K562 (cell line): ENCODE data around the gene SLC17A2. TPM values are rescaled to one million over a fixed set of nuclear protein-coding genes. Genes with fewer than 3 reads are reported as not detected.

Source experiments
- ARID3B ChIP-seq: fragments of 250-450 bp; sonication (Bioruptor Pico); IDR thresholded peaks from 2 replicates; pipeline ENCODE4 v1.4.0; 2020; ENCODE audit warnings: borderline replicate concordance
- MCM5 ChIP-seq: fragments of 450-650 bp; IDR thresholded peaks from 2 replicates; pipeline ENCODE4 v1.6.1; 2016; ENCODE audit warnings: low read depth
- MNT ChIP-seq, 2 experiments: fragments of 450-650 bp; conservative IDR thresholded peaks; 2 replicates each; pipeline ENCODE4 v1.6.1; 2017; ENCODE audit warnings: mild to moderate bottlenecking in 2 of 2, moderate library complexity in 2 of 2
- MXD1 ChIP-seq: fragments of 250-450 bp; sonication (Bioruptor Pico); IDR thresholded peaks from 2 replicates; pipeline ENCODE4 v1.8.0; 2021; ENCODE audit warnings: borderline replicate concordance, mild to moderate bottlenecking, moderate library complexity; ENCODE audit not compliant: poor library complexity, severe bottlenecking
- NCOA1 ChIP-seq: fragments of 450-650 bp; IDR thresholded peaks from 2 replicates; pipeline ENCODE4 v1.6.1; 2016; ENCODE audit warnings: low read depth
- NRF1 ChIP-seq, 2 experiments: fragments of 450-650 bp; IDR thresholded peaks in 1 of 2; conservative IDR thresholded peaks in 1 of 2; 2 replicates each; pipeline ENCODE4 v1.6.1; 2014; ENCODE audit warnings: mild to moderate bottlenecking in 2 of 2
- PTTG1 ChIP-seq: fragments of 450-650 bp; IDR thresholded peaks from 2 replicates; pipeline ENCODE4 v1.6.1; 2016; ENCODE audit warnings: low read depth, mild to moderate bottlenecking, missing genetic modification characterization, missing compliant biosample characterization
- SMAD4 ChIP-seq: fragments of 250-450 bp; sonication (Bioruptor Pico); conservative IDR thresholded peaks from 2 replicates; pipeline ENCODE4 v1.8.0; 2021; ENCODE audit warnings: inconsistent platforms, mild to moderate bottlenecking, moderate library complexity
- SMARCA4 ChIP-seq: fragments of 450-650 bp; IDR thresholded peaks from 2 replicates; pipeline ENCODE4 v1.6.1; 2016
- SNRNP70 ChIP-seq: fragments of 200-400 bp; formaldehyde crosslinking; optimal IDR thresholded peaks from 2 replicates; pipeline ENCODE3; 2017; ENCODE audit warnings: low read depth, low read length
- XRCC5 ChIP-seq: fragments of 200-400 bp; formaldehyde crosslinking; IDR thresholded peaks from 2 replicates; pipeline ENCODE4 v1.6.1; 2017; ENCODE audit warnings: low read depth, mild to moderate bottlenecking, low read length
- ZNF134 ChIP-seq: fragments of 250-450 bp; sonication (Bioruptor Pico); conservative IDR thresholded peaks from 2 replicates; pipeline ENCODE4 v1.4.0; 2020
- ZNF583 ChIP-seq: fragments of 250-450 bp; sonication (Bioruptor Pico); IDR thresholded peaks from 2 replicates; pipeline ENCODE4 v1.4.0; 2020
- polyA plus RNA-seq, 8 experiments: library from polyadenylated mRNA; depleted of rRNA in 4 of 8; stranded (reverse) in 5 of 8; unstranded in 3 of 8; fragments of >200 nt; fragmentation: Nextera tagmentation in 2 of 8; fragmentation: Illumina TruSeq in 1 of 8; extraction: Ambion mirVana in 2 of 8; extraction: Trizol in 1 of 8; gene quantifications; 2 replicates each; pipeline versions ENCODE4 v1.2.1 to v1.2.3, GENCODE V29; 2011 to 2014; ENCODE audit warnings: inconsistent platforms in 1 of 8, missing spikeins in 1 of 8
- total RNA-seq, 7 experiments: library from RNA; depleted of rRNA in 6 of 7; stranded (reverse); fragments of >200 nt in 6 of 7; fragmentation: Illumina TruSeq in 2 of 7; extraction: Trizol in 2 of 7; gene quantifications; 2 replicates each; pipeline versions ENCODE4 v1.2.1 to v1.2.3, GENCODE V29; 2011 to 2021; ENCODE audit warnings: low replicate concordance in 1 of 7
- TF ChIP-seq, protein P1 (sequence below), 2 experiments: fragments of 450-650 bp in 1 of 2; sonication (generic) in 1 of 2; formaldehyde crosslinking in 1 of 2; IDR thresholded peaks; 2 replicates each; pipeline versions ENCODE4 v1.7.1 to v1.9.0; 2016 to 2022; ENCODE audit warnings: inconsistent platforms in 1 of 2, mild to moderate bottlenecking in 1 of 2, missing genetic modification reagents in 1 of 2

The SLC17A2 gene
- total and polyA plus RNA-seq, 9 of the 15 experiments (the other 6 are each of a cell fraction or from before 2014, with no cell fraction given): not detected

DNA sequence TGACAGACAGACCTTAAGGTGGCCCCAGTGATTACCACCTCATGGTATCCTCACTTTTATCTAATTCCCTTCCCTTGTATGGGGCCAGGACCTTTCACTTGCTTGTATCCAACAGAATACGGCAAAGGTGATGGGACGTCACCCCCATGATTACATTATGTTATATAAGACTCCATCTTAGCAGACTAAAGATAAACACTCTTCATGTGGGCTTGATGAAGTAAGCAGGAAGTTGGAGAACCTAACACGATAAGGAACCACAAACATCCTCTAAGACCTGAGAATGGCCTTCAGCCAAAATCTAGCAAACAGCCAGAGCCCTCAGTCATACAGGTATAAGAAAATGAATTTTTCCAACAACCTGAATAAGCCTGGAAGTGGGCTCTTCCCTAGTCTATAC is 64.5 kb downstream of the SLC17A2 start (continued):
- no peak for TF ChIP-seq PTTG1 (tag)
- TF ChIP-seq, protein P1, sequence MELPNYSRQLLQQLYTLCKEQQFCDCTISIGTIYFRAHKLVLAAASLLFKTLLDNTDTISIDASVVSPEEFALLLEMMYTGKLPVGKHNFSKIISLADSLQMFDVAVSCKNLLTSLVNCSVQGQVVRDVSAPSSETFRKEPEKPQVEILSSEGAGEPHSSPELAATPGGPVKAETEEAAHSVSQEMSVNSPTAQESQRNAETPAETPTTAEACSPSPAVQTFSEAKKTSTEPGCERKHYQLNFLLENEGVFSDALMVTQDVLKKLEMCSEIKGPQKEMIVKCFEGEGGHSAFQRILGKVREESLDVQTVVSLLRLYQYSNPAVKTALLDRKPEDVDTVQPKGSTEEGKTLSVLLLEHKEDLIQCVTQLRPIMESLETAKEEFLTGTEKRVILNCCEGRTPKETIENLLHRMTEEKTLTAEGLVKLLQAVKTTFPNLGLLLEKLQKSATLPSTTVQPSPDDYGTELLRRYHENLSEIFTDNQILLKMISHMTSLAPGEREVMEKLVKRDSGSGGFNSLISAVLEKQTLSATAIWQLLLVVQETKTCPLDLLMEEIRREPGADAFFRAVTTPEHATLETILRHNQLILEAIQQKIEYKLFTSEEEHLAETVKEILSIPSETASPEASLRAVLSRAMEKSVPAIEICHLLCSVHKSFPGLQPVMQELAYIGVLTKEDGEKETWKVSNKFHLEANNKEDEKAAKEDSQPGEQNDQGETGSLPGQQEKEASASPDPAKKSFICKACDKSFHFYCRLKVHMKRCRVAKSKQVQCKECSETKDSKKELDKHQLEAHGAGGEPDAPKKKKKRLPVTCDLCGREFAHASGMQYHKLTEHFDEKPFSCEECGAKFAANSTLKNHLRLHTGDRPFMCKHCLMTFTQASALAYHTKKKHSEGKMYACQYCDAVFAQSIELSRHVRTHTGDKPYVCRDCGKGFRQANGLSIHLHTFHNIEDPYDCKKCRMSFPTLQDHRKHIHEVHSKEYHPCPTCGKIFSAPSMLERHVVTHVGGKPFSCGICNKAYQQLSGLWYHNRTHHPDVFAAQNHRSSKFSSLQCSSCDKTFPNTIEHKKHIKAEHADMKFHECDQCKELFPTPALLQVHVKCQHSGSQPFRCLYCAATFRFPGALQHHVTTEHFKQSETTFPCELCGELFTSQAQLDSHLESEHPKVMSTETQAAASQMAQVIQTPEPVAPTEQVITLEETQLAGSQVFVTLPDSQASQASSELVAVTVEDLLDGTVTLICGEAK (IDR thresholded peaks at IDR 0.05): no peak
- TF ChIP-seq, protein P1 (CRISPR knock-in tag; IDR thresholded peaks at IDR 0.05): no peak
- TF ChIP-seq ZNF583 (CRISPR knock-in tag): no peak
- no peak for TF ChIP-seq ARID3B (CRISPR knock-in tag)
- TF ChIP-seq SMARCA4: no peak; the same call in 1 of the 2 replicates
- TF ChIP-seq ZNF134: no peak
- no peak for TF ChIP-seq NRF1 (conservative IDR thresholded peaks at IDR 0.05 in 1 of 2, IDR thresholded peaks at IDR 0.05 in 1 of 2)
- TF ChIP-seq SMAD4 (CRISPR knock-in tag): peak; percentile 66
- no peak for TF ChIP-seq XRCC5
- no peak for TF ChIP-seq MXD1 (CRISPR knock-in tag)
- no peak for TF ChIP-seq MNT (conservative IDR thresholded peaks at IDR 0.05)
- no peak for TF ChIP-seq MCM5
- TF ChIP-seq SNRNP70: no peak
- no peak for TF ChIP-seq NCOA1
